Measurements from ENCODE around the gene CCDC24. TPM values are rescaled to one million over a fixed set of nuclear protein-coding genes. Genes with fewer than 3 reads are reported as not detected.

The CCDC24 gene
- total and polyA plus RNA-seq, 2 of the 13 experiments (the other 11 are each of a cell fraction or from before 2014, with no cell fraction given) = 1.4 to 2.9 TPM

DNA sequence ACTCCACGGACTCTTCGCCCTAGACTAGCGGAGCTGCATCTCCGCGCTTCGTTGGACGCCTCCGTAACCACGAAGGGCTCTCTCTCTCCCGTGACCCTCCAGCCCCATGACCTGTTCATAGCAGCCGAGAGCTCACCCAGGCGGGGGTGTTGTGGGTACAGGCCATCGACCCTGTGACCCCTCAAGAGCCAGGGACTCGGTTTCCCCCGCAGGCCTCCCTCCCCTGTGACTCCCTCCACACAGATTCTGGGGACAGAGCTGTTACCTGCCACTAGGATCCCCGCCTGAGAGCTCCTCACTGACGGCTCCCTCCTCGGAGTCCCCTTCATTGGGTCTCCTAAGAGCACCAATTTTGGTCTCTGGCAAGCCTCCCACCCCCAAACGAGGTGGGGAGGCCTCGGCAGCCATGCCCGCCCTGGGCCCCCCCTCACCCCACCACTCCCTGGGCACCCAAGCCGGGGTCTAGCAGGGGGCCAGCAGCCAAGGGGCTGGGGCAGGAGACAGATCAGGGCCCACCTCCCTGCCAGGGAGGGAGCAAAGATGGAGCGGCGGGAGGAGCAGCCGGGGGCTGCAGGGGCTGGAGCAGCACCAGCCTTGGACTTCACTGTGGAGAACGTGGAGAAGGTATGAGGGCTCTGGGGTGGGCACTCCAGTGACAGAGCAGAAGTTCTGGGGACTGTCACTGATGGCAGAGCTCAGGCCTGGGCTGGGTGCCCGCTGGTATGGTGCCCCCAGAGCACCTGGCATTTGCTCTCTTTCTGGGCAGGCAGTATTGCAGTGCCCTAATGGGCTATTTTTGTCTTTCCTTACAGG is 44.1 kb upstream of the CCDC24 start (continued):
- TF ChIP-seq, protein P1, sequence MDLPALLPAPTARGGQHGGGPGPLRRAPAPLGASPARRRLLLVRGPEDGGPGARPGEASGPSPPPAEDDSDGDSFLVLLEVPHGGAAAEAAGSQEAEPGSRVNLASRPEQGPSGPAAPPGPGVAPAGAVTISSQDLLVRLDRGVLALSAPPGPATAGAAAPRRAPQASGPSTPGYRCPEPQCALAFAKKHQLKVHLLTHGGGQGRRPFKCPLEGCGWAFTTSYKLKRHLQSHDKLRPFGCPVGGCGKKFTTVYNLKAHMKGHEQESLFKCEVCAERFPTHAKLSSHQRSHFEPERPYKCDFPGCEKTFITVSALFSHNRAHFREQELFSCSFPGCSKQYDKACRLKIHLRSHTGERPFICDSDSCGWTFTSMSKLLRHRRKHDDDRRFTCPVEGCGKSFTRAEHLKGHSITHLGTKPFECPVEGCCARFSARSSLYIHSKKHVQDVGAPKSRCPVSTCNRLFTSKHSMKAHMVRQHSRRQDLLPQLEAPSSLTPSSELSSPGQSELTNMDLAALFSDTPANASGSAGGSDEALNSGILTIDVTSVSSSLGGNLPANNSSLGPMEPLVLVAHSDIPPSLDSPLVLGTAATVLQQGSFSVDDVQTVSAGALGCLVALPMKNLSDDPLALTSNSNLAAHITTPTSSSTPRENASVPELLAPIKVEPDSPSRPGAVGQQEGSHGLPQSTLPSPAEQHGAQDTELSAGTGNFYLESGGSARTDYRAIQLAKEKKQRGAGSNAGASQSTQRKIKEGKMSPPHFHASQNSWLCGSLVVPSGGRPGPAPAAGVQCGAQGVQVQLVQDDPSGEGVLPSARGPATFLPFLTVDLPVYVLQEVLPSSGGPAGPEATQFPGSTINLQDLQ (CRISPR knock-in tag; IDR thresholded peaks at IDR 0.05) = peak; percentile 76; the same call in 1 of the 2 replicates
- TF ChIP-seq PCBP1 (IDR thresholded peaks at IDR 0.05; ENCODE audit: borderline replicate concordance, low read depth, low read length) (no peak), HNRNPK (IDR thresholded peaks at IDR 0.05; ENCODE audit: low read depth, low read length, poor library complexity, severe bottlenecking) (no peak), SP1 (IDR thresholded peaks at IDR 0.05) (no peak), SP1 (CRISPR knock-in tag; IDR thresholded peaks at IDR 0.05) (no peak), SRF (IDR thresholded peaks at IDR 0.05; ENCODE audit: low read depth, low read length) (no peak), IKZF1 (IDR thresholded peaks at IDR 0.05) (no peak), ZNF124 (CRISPR knock-in tag; IDR thresholded peaks at IDR 0.05) (no peak), RFXAP (CRISPR knock-in tag; IDR thresholded peaks at IDR 0.05; ENCODE audit: borderline replicate concordance) (no peak), ZNF672 (CRISPR knock-in tag; IDR thresholded peaks at IDR 0.05) (no peak), ZNF737 (CRISPR knock-in tag; IDR thresholded peaks at IDR 0.05; ENCODE audit: borderline replicate concordance) (no peak), YEATS2 (CRISPR knock-in tag; IDR thresholded peaks at IDR 0.05; ENCODE audit: borderline replicate concordance) (no peak), ZNF83 (CRISPR knock-in tag; IDR thresholded peaks at IDR 0.05; ENCODE audit: borderline replicate concordance) (0 out of 2 replicates have a peak, but pooled peaks have one; percentile 94), ZNF841 (CRISPR knock-in tag; IDR thresholded peaks at IDR 0.05; ENCODE audit: borderline replicate concordance) (no peak), HES4 (CRISPR knock-in tag; IDR thresholded peaks at IDR 0.05; ENCODE audit: borderline replicate concordance) (0 out of 2 replicates have a peak, but pooled peaks have one; percentile 6), ZNF563 (CRISPR knock-in tag; IDR thresholded peaks at IDR 0.05) (no peak), TOE1 (CRISPR knock-in tag; IDR thresholded peaks at IDR 0.05) (no peak), CBFB (CRISPR knock-in tag; IDR thresholded peaks at IDR 0.05) (no peak), ZNF652 (CRISPR knock-in tag; IDR thresholded peaks at IDR 0.05; ENCODE audit: borderline replicate concordance, low read depth) (no peak), RFX1 (IDR thresholded peaks at IDR 0.05) (no peak), ZNF432 (CRISPR knock-in tag; IDR thresholded peaks at IDR 0.05; ENCODE audit: borderline replicate concordance) (no peak)
- TF ChIP-seq, protein P2, sequence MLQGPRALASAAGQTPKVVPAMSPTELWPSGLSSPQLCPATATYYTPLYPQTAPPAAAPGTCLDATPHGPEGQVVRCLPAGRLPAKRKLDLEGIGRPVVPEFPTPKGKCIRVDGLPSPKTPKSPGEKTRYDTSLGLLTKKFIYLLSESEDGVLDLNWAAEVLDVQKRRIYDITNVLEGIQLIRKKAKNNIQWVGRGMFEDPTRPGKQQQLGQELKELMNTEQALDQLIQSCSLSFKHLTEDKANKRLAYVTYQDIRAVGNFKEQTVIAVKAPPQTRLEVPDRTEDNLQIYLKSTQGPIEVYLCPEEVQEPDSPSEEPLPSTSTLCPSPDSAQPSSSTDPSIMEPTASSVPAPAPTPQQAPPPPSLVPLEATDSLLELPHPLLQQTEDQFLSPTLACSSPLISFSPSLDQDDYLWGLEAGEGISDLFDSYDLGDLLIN (CRISPR knock-in tag; IDR thresholded peaks at IDR 0.05; ENCODE audit: borderline replicate concordance) = no peak
- TF ChIP-seq, protein P3, sequence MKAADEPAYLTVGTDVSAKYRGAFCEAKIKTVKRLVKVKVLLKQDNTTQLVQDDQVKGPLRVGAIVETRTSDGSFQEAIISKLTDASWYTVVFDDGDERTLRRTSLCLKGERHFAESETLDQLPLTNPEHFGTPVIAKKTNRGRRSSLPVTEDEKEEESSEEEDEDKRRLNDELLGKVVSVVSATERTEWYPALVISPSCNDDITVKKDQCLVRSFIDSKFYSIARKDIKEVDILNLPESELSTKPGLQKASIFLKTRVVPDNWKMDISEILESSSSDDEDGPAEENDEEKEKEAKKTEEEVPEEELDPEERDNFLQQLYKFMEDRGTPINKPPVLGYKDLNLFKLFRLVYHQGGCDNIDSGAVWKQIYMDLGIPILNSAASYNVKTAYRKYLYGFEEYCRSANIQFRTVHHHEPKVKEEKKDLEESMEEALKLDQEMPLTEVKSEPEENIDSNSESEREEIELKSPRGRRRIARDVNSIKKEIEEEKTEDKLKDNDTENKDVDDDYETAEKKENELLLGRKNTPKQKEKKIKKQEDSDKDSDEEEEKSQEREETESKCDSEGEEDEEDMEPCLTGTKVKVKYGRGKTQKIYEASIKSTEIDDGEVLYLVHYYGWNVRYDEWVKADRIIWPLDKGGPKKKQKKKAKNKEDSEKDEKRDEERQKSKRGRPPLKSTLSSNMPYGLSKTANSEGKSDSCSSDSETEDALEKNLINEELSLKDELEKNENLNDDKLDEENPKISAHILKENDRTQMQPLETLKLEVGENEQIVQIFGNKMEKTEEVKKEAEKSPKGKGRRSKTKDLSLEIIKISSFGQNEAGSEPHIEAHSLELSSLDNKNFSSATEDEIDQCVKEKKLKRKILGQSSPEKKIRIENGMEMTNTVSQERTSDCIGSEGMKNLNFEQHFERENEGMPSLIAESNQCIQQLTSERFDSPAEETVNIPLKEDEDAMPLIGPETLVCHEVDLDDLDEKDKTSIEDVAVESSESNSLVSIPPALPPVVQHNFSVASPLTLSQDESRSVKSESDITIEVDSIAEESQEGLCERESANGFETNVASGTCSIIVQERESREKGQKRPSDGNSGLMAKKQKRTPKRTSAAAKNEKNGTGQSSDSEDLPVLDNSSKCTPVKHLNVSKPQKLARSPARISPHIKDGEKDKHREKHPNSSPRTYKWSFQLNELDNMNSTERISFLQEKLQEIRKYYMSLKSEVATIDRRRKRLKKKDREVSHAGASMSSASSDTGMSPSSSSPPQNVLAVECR (CRISPR knock-in tag; IDR thresholded peaks at IDR 0.05; ENCODE audit: borderline replicate concordance) = peak; percentile 57; the same call in 1 of the 2 replicates

All from HepG2 (cell line).